ENCODE results near the gene CST4.
"Not testable (repeated sequence)": the region's sequence is repeated elsewhere in the genome, so short reads cannot be mapped to it uniquely, and the experiment has no call there.

DNA sequence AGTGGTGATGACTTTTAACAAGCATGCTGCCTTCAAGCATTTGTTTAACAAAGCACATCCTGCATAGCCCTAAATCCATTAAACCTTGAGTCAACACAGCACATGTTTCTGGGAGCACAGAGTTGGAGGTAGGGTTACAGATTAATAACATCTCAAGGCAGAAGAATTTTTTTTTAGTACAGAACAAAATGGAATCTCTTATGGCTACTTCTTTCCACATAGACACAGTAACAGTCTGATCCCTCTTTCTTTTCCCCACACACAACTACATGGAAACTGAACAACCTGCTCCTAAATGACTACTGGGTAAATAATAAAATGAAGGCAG is 6.2 kb upstream of the CST4 start:
- not testable (repeated sequence) for TF ChIP-seq POLR2AphosphoS5 (IDR thresholded peaks at IDR 0.05; ENCODE audit: borderline replicate concordance, low read depth, low read length); EZH2 (IDR thresholded peaks at IDR 0.05); FOXP2 (optimal IDR thresholded peaks at IDR 0.05; ENCODE audit: control extremely low read depth, extremely low read length, insufficient read depth)

All from SK-N-MC (cell line).